HepG2 (cell line): ENCODE measurements around the gene SLC16A13. TPM values are rescaled to one million over a fixed set of nuclear protein-coding genes. Genes with fewer than 3 reads are reported as not detected.

Experiments
- ATAC-seq: fragments of 200-7000 bp; cut with Tn5 transposase; 3 replicates; pipeline ENCODE4 v1.9.1; 2020; ENCODE audit warnings: mild to moderate bottlenecking, moderate library complexity
- BruUV-seq: library from RNA; stranded (reverse); fragments of 400-500 nt; replicated peaks from 2 replicates; lab custom pipeline; 2021; lab: Mats Ljungman, UMichigan
- CTCF ChIA-PET: fragments of 300-600 bp; formaldehyde crosslinking; extraction: SDS; loops from one replicate; lab custom pipeline; 2021; ENCODE audit warnings: low total read pairs, inconsistent platforms, low intra/inter-chr PET ratio; lab: Yijun Ruan, JAX
- POLR2A ChIA-PET: fragments of 350-600 bp; sonication (Branson Sonifier 250); formaldehyde crosslinking; loops from one replicate; lab custom pipeline; 2020; ENCODE audit warnings: antibody characterized with exemption, inconsistent platforms; lab: Yijun Ruan, JAX
- DNase-seq: peaks from one replicate; pipeline ENCODE4 v3.0.0-alpha.2; 2015; ENCODE audit warnings: low spot score
- FAIRE-seq: peaks from 3 replicates; lab custom pipeline; 2011; peaks lifted over from hg19 to GRCh38; lab: Jason Lieb, UNC
- H2AFZ ChIP-seq: one replicate; pipeline ENCODE4 v1.6.1; 2011; ENCODE audit warnings: low read length, inconsistent platforms
- H3K27ac ChIP-seq: fragments of 300-600 bp; 3 replicates; pipeline ENCODE4 v1.8.0; 2011; ENCODE audit warnings: mixed run types, mild to moderate bottlenecking, mixed read lengths, low read length, inconsistent platforms; ENCODE audit not compliant: insufficient read depth; ENCODE audit errors: extremely low read length
- H3K27me3 ChIP-seq, 2 experiments: fragments of 200-600 bp in 1 of 2; 2 replicates in 1 of 2; 3 replicates in 1 of 2; pipeline versions ENCODE4 v1.6.0 to v1.8.0; 2011; ENCODE audit warnings: low read length in 2 of 2, mild to moderate bottlenecking in 2 of 2, moderate library complexity in 2 of 2, inconsistent platforms in 1 of 2; ENCODE audit not compliant: insufficient read depth in 2 of 2, control insufficient read depth in 1 of 2
- H3K36me3 ChIP-seq, 2 experiments: fragments of 200-600 bp in 1 of 2; replicated peaks in 1 of 2; 2 replicates in 1 of 2; 3 replicates in 1 of 2; pipeline versions ENCODE4 v1.5.1 to v1.8.0; 2011; ENCODE audit warnings: low read length in 2 of 2, inconsistent platforms in 1 of 2; ENCODE audit not compliant: insufficient read depth in 2 of 2, control insufficient read depth in 1 of 2
- H3K4me1 ChIP-seq: 2 replicates; pipeline ENCODE4 v1.5.1; 2012; ENCODE audit warnings: low read length, inconsistent platforms; ENCODE audit not compliant: insufficient read depth
- H3K4me2 ChIP-seq: 2 replicates; pipeline ENCODE4 v1.6.0; 2011; ENCODE audit warnings: low read depth, low read length, inconsistent platforms
- H3K4me3 ChIP-seq, 3 experiments: fragments of 200-600 bp in 1 of 3; sonication (generic), shearing (Covaris generic) in 1 of 3; replicated peaks in 1 of 3; 2 replicates each; pipeline ENCODE4 v1.5.1; 2011 to 2016; ENCODE audit warnings: low read length in 3 of 3, inconsistent platforms in 2 of 3, low read depth in 2 of 3, mild to moderate bottlenecking in 2 of 3, control low read depth in 1 of 3, mixed read lengths in 1 of 3; ENCODE audit not compliant: insufficient read depth in 1 of 3
- H3K79me2 ChIP-seq: one replicate; pipeline ENCODE4 v1.6.1; 2011; ENCODE audit warnings: low read length, inconsistent platforms; ENCODE audit not compliant: insufficient read depth
- H3K9ac ChIP-seq: 2 replicates; pipeline ENCODE4 v1.6.0; 2011; ENCODE audit warnings: mild to moderate bottlenecking, low read depth, low read length, inconsistent platforms; ENCODE audit not compliant: insufficient read depth
- H3K9me3 ChIP-seq: 2 replicates; pipeline ENCODE4 v1.5.1; 2012; ENCODE audit warnings: mild to moderate bottlenecking, low read length
- H4K20me1 ChIP-seq: 2 replicates; pipeline ENCODE4 v1.6.0; 2011; ENCODE audit warnings: inconsistent platforms, mild to moderate bottlenecking, low read length, moderate library complexity; ENCODE audit not compliant: insufficient read depth
- ARID5B ChIP-seq: IDR thresholded peaks from 2 replicates; pipeline ENCODE4 v1.4.0; 2020; ENCODE audit warnings: mild to moderate bottlenecking, missing genetic modification reagents
- DMAP1 ChIP-seq: IDR thresholded peaks from 2 replicates; pipeline ENCODE4 v1.6.1; 2016
- FOSL1 ChIP-seq: sonication (generic); formaldehyde crosslinking; IDR thresholded peaks from 2 replicates; pipeline ENCODE4 v1.9.0; 2021; ENCODE audit warnings: missing genetic modification reagents, borderline replicate concordance
- GPBP1L1 ChIP-seq: sonication (generic); formaldehyde crosslinking; IDR thresholded peaks from 2 replicates; pipeline ENCODE4 v1.5.0; 2020; ENCODE audit warnings: mild to moderate bottlenecking, missing genetic modification reagents
- IRF1 ChIP-seq: sonication (generic); formaldehyde crosslinking; IDR thresholded peaks from 2 replicates; pipeline ENCODE4 v1.4.0; 2020; ENCODE audit warnings: low read depth, mild to moderate bottlenecking, missing genetic modification reagents
- NFYB ChIP-seq: sonication (generic); formaldehyde crosslinking; IDR thresholded peaks from 2 replicates; pipeline ENCODE4 v1.4.0; 2020; ENCODE audit warnings: missing genetic modification reagents
- RFX5 ChIP-seq: IDR thresholded peaks from 2 replicates; pipeline ENCODE4 v1.6.1; 2011; ENCODE audit warnings: low read depth, low read length, improper control_type of control experiment
- SMAD9 ChIP-seq: sonication (generic); formaldehyde crosslinking; IDR thresholded peaks from 2 replicates; pipeline ENCODE4 v1.5.1; 2020; ENCODE audit warnings: mild to moderate bottlenecking, missing genetic modification reagents
- SMYD3 ChIP-seq: sonication (generic); formaldehyde crosslinking; IDR thresholded peaks from 2 replicates; pipeline ENCODE4 v1.8.1; 2023; ENCODE audit warnings: mild to moderate bottlenecking, missing genetic modification reagents
- ZNF282 ChIP-seq: fragments of 450-650 bp; IDR thresholded peaks from 2 replicates; pipeline ENCODE4 v1.6.1; 2018; ENCODE audit not compliant: partially characterized antibody
- ZNF567 ChIP-seq: sonication (generic); formaldehyde crosslinking; IDR thresholded peaks from 2 replicates; pipeline ENCODE4 v1.8.1; 2023; ENCODE audit warnings: mild to moderate bottlenecking, missing genetic modification reagents, borderline replicate concordance
- ZNF839 ChIP-seq: sonication (generic); formaldehyde crosslinking; IDR thresholded peaks from 2 replicates; pipeline ENCODE4 v1.4.0; 2020; ENCODE audit warnings: missing genetic modification reagents, mild to moderate bottlenecking, borderline replicate concordance
- ZSCAN20 ChIP-seq: sonication (generic); formaldehyde crosslinking; IDR thresholded peaks from 2 replicates; pipeline ENCODE4 v1.4.0; 2020; ENCODE audit warnings: missing genetic modification reagents, mild to moderate bottlenecking, borderline replicate concordance
- WGBS: methylation state at CpG from one replicate; pipeline ENCODE4 v1.1.6; 2017; ENCODE audit warnings: low lambda C conversion rate; 5-methylcytosine and 5-hydroxymethylcytosine counted together
- in situ Hi-C: cut with HindIII; loops from 2 replicates; pipeline ENCODE4 v1.10.0; 2017; ENCODE audit warnings: low pct_unique_long_range_greater_than_20kb; ENCODE audit not compliant: extremely low pct_ligation_motif_present
- intact Hi-C: fragments of 100-400 bp; cut with micrococcal nuclease; formaldehyde crosslinking; loops from one replicate; pipeline ENCODE4 v1.10.0; 2022; ENCODE audit not compliant: unreplicated experiment
- polyA plus RNA-seq, 8 experiments: library from polyadenylated mRNA; depleted of rRNA in 3 of 8; stranded (reverse) in 7 of 8; unstranded in 1 of 8; fragments of >200 nt; fragmentation: Illumina TruSeq in 4 of 8; extraction: Trizol in 4 of 8; gene quantifications; 2 replicates each; pipeline versions ENCODE4 v1.2.1 to v1.2.3, GENCODE V29; 2011 to 2016; ENCODE audit warnings: low read depth in 4 of 8, missing spikeins in 1 of 8, mixed read lengths in 1 of 8; ENCODE audit not compliant: insufficient read depth in 1 of 8
- total RNA-seq, 5 experiments: library from RNA; depleted of rRNA; stranded (reverse); fragments of >200 nt; fragmentation: Illumina TruSeq; extraction: Trizol; gene quantifications; 2 replicates each; pipeline ENCODE4 v1.2.3, GENCODE V29; 2016; ENCODE audit warnings: low read depth in 1 of 5
- TF ChIP-seq, protein P1 (sequence below): sonication (generic); formaldehyde crosslinking; IDR thresholded peaks from 2 replicates; pipeline ENCODE4 v1.8.1; 2023; ENCODE audit warnings: mild to moderate bottlenecking, inconsistent platforms, moderate library complexity, missing genetic modification reagents, borderline replicate concordance
- TF ChIP-seq, protein P2 (sequence below): IDR thresholded peaks from 2 replicates; pipeline ENCODE4 v1.6.1; 2016
- TF ChIP-seq, protein P3 (sequence below): fragments of 450-650 bp; IDR thresholded peaks from 2 replicates; pipeline ENCODE4 v1.6.1; 2017

SLC16A13 gene
- total and polyA plus RNA-seq, 2 of the 13 experiments (the other 11 are each of a cell fraction or from before 2014, with no cell fraction given) = 2.2 to 3.0 TPM

DNA sequence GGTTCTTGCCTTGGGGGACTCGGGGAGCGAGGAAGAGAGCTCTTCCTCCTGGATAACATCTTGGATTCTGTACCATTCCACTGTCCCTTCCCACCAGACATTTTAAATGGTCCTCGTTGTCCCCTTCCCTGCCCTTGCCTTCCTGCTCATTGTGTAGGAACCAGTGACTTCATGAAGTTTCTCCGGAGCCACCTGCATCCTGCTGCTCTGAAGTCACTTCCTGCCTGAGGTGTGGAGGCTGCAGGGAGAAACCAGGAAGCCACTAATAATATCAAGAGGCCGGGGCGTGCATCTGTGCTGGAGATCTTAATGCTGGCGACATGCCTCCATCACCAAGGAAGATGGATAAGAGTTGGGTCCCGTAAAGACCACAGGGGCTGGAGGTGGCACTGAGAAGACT is 6.2 kb upstream of the SLC16A13 start:
- Histone ChIP-seq H2AFZ (no peak overlapping the region), H3K27me3 (peaks cover 1 to 24% of the 10 kb centered on the region in 2 experiments; a peak in 3 of 5 replicates), H3K36me3 (no peaks in the 10 kb centered on the region), H3K27ac (no peak overlapping the region), H3K79me2 (no peaks in the 10 kb centered on the region), H4K20me1 (no peaks in the 10 kb centered on the region), H3K4me1 (peaks cover 29% of the 10 kb centered on the region), H3K4me2 (no peak overlapping the region), H3K4me3 (no peak overlapping the region), H3K9me3 (no peaks in the 10 kb centered on the region), H3K9ac (no peak overlapping the region)
- no peak for FAIRE-seq
- ChIA-PET CTCF (no interaction called here), POLR2A (no interaction called here)
- no TSS peak for BruUV-seq
- in situ Hi-C loops = no loop called here
- no peak for ATAC-seq
- WGBS = 78% methylated on average over 8 of the region's 8 CpGs
- intact Hi-C loops = loop anchor here (10.0 kb wide), 1 partner anchor 185 kb away; no protein-coding TSS in a partner anchor
- DNase-seq = no peak
- TF ChIP-seq RFX5 (no peak), ZNF282 (no peak), FOSL1 (no peak), DMAP1 (CRISPR knock-in tag) (no peak), SMAD9 (CRISPR knock-in tag) (no peak), ARID5B (CRISPR knock-in tag) (no peak), SMYD3 (CRISPR knock-in tag) (no peak), NFYB (CRISPR knock-in tag) (no peak), ZSCAN20 (CRISPR knock-in tag) (no peak), ZNF839 (no peak), GPBP1L1 (no peak), IRF1 (no peak), ZNF567 (no peak)
- TF ChIP-seq, protein P1, sequence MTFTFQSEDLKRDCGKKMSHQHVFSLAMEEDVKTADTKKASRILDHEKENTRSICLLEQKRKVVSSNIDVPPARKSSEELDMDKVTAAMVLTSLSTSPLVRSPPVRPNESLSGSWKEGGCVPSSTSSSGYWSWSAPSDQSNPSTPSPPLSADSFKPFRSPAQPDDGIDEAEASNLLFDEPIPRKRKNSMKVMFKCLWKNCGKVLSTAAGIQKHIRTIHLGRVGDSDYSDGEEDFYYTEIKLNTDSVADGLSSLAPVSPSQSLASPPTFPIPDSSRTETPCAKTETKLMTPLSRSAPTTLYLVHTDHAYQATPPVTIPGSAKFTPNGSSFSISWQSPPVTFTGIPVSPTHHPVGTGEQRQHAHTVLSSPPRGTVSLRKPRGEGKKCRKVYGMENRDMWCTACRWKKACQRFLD = no peak
- TF ChIP-seq, protein P2, sequence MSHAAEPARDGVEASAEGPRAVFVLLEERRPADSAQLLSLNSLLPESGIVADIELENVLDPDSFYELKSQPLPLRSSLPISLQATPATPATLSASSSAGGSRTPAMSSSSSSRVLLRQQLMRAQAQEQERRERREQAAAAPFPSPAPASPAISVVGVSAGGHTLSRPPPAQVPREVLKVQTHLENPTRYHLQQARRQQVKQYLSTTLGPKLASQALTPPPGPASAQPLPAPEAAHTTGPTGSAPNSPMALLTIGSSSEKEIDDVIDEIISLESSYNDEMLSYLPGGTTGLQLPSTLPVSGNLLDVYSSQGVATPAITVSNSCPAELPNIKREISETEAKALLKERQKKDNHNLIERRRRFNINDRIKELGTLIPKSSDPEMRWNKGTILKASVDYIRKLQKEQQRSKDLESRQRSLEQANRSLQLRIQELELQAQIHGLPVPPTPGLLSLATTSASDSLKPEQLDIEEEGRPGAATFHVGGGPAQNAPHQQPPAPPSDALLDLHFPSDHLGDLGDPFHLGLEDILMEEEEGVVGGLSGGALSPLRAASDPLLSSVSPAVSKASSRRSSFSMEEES (CRISPR knock-in tag) = no peak
- TF ChIP-seq, protein P3, sequence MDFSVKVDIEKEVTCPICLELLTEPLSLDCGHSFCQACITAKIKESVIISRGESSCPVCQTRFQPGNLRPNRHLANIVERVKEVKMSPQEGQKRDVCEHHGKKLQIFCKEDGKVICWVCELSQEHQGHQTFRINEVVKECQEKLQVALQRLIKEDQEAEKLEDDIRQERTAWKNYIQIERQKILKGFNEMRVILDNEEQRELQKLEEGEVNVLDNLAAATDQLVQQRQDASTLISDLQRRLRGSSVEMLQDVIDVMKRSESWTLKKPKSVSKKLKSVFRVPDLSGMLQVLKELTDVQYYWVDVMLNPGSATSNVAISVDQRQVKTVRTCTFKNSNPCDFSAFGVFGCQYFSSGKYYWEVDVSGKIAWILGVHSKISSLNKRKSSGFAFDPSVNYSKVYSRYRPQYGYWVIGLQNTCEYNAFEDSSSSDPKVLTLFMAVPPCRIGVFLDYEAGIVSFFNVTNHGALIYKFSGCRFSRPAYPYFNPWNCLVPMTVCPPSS = no peak
